CD1c-positive myeloid dendritic cell (primary cell): ENCODE results near the gene SLITRK3.
A peak's percentile ranks its signal among the peaks of the same experiment; 100 is the strongest.

ENCODE experiments used
- DNase-seq: peaks from one replicate; pipeline ENCODE4 v3.0.0-alpha.2; 2016; ENCODE audit errors: extremely low spot score

SLITRK3 gene, protein sequence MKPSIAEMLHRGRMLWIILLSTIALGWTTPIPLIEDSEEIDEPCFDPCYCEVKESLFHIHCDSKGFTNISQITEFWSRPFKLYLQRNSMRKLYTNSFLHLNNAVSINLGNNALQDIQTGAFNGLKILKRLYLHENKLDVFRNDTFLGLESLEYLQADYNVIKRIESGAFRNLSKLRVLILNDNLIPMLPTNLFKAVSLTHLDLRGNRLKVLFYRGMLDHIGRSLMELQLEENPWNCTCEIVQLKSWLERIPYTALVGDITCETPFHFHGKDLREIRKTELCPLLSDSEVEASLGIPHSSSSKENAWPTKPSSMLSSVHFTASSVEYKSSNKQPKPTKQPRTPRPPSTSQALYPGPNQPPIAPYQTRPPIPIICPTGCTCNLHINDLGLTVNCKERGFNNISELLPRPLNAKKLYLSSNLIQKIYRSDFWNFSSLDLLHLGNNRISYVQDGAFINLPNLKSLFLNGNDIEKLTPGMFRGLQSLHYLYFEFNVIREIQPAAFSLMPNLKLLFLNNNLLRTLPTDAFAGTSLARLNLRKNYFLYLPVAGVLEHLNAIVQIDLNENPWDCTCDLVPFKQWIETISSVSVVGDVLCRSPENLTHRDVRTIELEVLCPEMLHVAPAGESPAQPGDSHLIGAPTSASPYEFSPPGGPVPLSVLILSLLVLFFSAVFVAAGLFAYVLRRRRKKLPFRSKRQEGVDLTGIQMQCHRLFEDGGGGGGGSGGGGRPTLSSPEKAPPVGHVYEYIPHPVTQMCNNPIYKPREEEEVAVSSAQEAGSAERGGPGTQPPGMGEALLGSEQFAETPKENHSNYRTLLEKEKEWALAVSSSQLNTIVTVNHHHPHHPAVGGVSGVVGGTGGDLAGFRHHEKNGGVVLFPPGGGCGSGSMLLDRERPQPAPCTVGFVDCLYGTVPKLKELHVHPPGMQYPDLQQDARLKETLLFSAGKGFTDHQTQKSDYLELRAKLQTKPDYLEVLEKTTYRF

DNA sequence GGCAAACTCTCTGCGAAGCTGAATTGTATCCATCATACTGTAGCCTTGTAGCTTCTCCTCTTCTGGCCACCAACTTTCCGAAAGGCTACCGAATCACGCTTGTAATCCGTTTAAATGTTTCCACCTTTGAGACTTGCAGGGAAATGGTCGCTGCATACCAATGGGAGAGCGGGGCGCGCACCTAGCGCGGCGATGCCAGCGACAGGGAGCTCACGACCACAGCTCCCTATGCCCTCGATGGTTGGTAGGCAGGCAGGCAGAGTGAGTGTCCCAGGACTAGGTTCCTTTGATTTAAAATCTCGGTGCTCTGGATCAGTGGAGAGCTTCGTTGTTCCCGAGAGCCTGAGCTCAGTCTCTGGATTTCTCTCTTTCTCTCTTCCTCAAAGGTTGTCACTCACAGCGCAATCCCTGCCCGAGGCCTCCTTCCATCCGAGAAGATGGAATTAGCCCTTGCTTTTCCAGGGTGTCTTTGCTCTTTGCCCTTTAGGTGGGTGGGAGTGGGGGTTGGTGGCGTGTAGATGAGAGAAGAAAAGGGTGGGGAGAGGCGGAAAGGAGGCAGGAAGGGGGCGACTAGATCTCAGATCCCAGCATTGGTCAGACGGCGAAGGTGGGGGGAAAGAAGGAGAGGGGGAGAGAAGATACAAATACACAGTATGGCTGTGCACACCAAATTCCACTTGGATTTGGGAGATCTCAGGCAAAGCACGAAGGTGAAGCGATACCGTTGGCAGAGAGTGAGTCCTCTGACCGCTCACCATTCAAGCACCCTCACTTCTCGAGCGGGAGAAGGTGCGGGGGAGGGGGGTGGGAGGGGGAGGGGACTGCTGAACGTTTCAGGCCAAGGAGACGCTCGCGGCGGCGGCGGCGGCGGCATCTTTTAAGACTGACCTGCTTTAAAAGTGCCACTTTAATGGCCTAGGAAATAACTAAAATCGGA is at the start of gene SLITRK3:
Gene SLITRK3, minus strand, starts transcription at position 745 of the 937 bp plus-strand sequence. CDS start 5,554 bp downstream, outside the sequence.
- DNase-seq, result no peak

DNA sequence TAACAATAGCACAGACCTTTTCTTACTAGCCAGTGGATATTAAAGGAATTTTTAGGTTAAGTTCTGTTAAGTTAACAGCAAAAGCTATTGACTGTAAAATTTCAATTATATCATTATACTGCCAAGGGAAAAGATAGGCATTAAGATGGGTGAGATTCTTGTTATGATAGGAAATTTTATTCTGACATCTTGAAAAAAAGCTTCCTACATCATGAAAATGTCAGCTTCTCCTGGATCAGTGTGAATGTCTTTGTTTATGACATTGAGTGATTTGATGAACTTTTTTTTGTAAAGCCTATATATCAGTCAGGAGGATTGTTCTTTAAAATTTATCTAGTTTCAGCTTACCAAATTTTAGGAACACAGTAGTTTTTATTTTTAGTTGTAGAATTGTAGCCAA is 47.4 kb upstream of the SLITRK3 start:
- DNase-seq, result no peak

DNA sequence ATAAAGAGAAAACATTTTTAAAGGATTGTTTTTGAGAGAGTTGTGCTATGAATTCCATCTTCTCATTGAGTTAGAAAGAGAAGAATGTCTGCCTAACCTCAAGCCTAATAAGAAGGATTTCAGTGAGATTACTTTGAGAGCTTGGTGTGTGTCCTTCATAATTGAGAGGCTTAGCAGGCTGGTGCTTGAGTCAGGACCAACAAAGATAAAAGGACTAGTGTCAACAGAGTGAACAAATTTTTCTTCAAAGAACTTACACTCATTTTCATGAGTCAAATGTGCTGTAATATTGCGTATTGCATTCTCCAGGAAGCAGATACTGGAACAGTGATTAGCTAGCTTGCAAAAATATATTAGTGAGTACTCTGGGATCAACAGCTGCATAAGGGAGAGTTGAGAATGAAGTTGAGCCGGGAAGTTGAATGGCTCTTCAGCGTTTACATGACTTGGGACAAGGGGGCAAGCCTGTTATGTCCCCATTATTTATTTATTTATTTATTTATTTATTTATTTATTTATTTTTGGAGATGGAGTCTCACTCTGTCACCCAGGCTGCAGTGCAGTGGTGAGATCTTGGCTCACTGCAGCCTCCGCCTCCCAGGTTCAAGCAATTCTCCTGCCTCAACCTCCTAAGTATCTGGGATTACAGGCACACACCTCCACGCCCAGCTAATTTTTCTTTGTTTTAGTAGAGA is 37.5 kb upstream of the SLITRK3 start:
- no peak for DNase-seq

DNA sequence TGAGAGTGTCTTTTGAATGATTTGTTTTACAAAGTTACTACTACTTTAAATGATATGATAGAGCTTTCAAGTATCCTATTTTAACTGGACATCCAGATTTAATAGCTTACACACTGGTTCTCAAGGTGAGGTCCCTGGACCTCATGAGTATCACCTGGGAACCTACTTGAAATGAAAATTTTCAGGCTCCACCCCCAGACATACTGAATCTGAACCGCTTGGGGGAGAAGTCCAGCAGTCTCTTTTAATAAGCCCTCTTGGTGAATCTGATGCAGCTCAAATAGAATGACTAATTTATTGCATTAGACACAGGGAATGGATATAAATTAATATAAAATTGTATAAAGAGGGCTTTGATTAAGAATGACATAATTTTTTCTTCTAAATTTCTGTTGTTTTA is 29.4 kb upstream of the SLITRK3 start:
- no peak for DNase-seq

DNA sequence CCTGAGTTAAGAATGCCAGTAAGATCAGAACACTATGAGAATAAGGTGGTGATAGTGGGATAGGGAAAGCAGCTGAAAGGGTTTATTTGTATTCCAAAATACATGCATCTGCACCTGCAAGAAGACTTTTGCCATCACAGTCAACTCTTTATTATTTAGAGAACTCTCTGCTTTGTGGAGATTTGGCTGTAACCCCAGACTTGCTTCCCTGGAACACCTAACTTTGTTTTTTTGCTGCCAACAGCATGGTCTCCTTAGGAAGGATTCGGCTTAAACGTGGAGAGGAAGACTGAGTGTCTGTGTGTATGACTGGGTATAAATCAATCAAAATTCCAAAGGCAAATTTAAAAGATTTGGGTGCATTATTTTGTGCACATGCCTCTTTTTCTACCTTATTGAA is 21.6 kb upstream of the SLITRK3 start:
- no peak for DNase-seq

DNA sequence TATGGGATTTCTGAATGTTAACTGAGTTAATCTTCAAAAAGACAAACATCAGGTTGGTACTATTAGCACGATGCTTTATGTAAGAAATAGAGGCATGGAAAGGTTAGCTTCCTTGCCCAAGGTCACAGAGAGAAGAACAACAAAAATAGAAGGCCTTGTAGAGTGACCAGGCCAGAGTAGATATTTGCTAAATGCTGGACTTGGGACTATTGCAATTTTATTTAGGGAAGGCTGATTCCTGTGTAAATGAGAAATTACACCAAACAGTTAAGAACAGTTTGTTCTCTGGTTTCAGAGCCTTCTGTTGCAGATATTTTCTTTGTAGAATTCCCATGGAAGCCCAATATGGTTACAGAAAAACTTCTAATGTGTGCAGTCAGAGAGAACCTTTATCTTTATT is 16.4 kb upstream of the SLITRK3 start:
- no peak for DNase-seq

DNA sequence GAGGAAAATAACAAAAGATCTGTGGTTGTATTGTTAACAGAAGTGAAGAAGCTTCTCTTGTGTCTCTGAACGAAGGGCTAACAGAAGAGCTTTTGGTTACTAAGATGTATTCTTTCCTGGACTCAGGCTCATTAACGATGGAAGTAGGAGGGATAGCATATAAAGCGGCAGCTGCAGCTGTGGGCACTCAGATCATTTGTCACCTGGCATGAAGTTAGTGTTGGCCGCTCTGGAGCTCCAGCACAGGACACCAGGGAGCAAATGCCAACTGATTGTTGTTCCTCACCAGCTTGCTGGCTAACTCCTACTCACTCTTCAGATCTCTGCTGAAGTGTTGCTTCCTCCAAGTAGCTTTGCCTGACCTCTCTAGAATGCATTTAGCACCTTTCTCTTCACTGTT is 15.5 kb upstream of the SLITRK3 start:
- DNase-seq, result no peak

DNA sequence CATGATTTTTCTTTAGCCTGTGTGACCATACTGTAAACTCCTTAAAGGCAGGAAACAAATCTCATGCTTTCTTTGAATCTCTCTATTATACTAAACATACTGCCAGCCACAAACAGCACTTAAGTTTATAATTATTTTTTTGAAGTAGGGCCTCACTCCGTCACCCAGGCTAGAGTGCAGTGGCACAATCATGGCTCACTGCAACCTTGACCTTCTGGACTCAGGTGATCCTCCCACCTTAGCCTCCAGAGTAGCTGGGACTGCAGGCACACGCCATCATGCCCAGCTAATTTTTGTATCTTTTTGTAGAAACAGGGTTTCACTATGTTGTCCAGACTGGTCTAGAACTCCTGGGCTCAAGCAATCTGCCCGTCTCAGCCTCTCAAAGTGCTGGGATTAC is 14.5 kb upstream of the SLITRK3 start:
- DNase-seq, result no peak

DNA sequence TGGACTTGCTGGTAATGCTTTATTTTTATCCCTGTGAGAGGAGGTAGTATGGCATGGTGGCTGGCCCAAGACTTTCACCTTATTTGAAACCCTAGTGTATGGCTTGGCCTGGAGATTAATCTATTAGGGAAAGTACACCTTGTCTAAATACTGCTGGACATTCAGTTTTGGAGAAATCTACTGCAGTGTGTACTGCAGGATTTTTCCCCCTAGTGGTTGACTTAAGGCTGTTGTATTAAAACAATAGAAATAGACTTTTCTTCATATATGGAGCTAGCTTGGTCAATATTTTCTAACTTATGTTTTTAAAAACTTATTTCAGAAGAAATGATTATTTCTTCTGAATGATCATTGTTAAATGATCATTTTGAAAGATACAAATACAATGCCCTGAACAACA is 13.9 kb upstream of the SLITRK3 start:
- DNase-seq, result no peak

DNA sequence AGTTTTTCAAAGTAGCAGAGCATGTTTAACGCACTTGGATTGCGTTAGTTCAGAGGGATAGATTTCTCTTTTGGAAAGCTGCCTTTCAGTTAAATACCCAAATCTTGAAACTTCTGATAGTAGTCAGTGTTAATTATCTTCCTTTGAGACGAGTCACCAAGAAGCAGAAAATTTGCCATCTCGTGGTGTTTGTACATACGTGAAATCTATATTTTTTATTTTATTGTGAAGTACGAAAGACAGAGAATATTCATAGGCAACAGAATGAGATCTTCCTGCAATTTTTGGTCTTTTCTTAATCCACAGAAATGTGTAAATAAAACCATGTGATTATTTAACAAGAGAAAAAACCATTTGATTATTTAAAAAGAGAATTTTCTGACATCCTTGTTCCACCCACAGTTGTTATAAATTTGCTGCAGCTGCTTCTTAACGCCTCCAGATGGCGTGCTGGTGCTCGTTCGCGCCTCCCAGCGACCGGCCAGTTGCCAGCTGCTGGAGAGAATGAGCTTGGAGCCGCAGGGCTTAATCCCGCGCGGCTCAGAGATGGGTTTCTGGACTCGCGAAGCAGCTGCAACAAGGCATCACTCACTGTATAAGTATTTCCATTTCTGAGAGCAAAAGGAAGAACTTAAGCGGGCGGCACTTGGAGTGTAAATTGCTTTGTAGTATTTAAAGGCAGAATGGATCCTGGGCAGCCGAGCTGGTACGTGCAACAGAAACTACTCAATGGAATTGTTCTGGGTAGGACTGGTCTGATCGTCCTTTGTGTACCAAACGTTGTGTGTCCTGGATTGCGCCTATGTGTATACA is 10.5 kb upstream of the SLITRK3 start:
- DNase-seq, result peak; percentile 68

DNA sequence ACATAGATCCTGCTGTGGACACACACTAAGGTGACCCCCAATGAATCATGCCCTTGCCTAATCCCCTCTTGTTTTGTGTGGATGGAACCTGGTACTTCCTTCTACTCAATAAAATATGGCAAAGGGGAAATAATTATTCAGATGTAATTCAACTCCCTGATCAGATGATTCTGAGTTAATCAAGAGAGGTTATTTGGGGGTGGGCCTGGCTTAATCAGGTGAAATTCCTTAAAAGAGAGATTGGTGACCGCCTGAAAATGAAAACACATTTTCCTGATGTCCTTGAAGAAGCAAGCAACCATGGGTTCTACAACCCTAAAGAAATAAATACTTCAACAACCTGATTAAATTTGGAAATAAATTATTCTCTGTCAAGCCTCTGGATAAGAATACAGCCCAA is 8.3 kb upstream of the SLITRK3 start:
- DNase-seq, result no peak

DNA sequence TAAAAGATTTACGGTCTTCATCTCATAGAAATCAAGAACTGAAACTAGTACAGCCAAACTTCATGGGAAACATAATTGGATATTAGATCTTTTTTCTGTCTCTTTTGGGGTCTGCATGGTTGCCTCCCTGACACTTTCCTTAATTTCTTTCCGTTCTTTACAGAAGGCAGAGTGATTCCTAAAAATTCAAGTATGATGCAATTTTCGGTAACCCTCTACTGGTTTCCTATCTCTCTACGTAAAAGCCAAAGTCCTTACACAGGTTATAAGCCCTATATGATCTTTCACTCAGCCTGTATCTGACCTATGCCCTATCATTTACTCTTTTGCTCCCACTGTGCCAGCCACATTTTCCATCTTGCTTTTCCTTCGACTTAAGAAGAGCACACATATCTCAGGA is 6.8 kb upstream of the SLITRK3 start:
- DNase-seq, result no peak

DNA sequence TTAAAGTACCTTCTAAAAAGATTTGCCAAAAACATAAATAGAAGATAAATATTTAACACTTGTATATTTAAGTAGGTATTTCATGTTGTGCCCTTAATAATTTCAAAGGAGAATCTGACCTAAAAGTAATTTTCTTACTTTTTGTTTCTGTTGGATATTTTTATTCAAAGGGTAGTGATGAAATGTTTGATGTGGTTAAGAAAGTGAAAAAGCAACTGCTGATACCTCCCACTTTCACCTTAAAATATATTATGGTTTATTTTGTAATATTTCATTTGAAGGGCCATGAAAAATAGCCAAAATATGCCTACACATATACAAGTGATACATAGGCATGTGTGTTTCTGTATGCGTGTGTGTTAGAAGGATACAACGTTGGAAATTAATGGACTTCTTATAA is 5.8 kb upstream of the SLITRK3 start:
- no peak for DNase-seq

DNA sequence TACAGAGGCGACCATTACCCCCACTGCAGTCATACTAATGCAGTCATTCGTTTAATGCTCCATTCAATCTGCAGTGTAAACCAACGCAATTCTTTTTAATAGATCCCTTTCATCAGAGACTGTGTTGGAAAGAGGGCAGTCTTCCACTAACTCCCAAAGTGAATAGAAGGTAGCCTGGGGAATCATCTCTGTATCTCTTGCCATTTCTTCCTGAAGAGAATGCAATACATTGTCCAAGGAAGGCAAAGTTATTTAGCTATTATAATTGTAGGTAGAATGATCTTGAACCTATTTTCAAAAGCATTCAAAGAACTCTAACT is 1.3 kb upstream of the SLITRK3 start:
- no peak for DNase-seq

DNA sequence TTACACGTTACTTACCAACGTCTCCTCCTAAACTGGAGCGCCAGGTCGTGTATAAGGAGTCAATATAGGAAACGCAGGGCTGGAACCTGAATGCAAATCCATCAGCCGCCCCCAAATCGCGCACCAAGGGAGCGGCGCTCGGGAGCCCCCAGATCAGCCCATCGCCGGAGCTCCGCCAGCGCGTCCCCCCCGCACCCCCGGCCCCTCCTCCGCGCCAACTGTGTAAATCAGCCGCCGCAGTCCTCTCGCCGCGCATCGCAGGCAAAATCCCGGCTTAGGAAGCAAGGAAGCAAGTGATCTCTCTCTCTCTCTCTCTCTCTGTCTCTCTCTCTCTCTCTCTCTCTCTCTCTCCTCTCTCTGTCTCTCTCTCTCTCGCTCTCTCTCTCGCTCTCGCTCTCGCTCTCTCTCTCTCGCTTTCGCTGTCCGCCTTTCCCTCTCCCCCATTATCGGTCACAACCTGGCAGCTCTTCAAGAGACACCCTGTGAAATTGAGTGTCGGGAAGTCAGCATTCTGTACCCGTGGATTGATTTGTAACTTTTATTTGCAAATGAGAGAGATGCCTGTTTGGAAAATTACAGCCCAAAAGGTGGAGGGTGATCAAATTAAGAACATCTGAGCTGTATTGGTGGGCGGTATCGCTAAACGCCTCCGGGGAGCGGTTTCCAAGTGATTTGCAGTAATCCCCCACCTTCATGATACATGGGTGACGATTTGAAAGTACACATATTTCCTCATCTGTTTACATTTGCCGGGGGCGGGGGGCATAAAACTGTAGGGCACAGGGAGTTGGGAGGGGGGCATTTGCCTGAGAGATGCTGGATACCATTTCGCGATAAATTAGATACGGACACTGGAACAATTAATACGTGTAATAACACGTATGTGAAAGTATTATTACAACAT is 645 bp upstream of the SLITRK3 start:
- no peak for DNase-seq

DNA sequence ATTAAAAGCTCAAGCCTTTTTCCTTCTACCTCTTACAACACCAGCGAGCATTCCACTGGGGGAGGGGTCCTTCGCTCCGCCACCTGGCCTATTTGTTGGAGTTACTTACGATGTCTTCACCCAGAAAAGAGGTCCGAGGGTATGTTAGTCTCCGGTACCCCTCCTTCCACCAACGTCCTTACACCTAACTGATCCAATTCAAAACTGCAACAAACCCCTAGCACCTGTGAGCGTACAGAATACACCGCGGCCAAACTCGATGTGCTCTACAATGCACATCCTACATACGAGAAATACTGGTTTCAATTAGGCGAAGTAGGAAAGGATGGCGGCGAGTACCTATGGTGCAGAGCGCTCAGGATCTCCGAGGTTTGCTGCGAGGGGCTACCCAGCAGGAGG is 944 bp downstream of the SLITRK3 start:
- DNase-seq, result no peak

DNA sequence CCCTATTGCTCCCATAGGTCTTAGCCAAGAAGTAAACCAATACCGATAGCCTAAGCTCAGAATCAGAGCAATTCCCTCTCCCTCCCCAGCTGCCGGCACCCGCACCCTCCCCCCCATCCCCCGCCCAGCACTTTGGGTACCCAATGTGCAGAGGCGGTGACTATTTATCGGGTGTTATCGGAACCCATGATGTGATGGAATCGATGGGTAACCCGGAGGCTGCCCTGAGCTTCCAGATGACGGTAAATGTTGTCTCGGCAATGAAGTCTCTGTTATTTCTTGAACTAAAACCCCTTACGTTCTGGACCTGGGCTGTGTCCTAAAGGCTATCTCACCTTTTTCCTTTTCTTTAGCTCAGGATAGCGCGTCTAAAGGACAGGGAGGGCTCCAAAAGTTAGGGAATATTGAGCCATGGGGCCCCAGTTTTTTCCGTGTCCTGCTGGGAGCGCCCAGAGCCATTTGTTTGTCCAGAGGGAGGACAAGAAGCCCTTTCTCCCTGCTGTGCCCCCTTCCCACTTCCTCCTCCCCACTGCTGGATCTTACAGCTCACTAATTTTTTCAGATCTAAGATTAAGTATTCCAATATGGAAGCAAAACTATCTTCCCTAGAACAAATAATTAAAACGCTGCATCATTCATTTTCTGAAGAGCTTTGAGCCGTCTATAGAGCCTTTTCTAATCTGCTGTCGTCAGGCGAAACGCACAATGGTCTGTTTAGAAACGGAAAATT is 1.5 kb downstream of the SLITRK3 start:
- no peak for DNase-seq

DNA sequence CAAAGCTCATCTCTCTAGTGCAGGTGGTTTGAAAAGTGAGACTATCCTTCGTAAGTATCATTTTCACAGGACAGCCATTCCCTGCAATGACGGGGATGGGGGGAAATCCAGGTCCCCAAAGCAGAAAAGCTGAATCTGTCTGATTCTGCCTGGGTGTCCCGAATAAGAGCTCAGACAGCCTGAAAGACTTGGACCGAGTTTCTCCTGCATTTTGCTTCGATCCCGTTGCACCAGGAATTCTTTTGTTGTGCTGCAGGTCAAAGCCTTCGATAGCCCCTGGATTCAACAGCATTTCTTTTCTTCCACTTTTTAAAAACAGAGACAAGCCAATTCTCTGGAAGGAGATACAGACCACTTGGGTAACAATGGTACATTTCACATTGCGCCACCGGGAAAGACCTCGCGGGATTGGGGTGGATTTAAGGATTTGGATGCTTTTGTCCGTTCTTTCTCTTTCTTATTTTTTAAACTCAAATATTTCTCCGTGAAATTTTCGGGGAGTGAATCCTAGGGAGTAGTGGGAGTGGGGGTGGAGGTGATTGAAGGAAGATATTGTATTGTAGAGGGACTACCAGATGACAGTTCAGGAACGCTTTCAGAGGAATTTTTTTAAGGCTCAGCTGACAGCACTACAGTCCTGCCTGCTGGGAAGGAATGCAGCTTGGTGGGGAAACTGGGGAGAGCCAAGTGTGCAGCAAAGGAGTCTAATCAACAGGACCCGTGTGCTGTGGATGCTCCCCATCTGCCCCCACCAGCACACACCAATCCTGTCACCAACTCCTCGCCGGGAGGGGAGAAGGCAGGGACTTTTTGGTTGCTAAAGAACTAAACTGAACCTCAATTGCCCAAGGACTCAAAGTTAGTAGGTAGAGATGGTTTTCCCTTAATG is 2.6 kb downstream of the SLITRK3 start:
- DNase-seq, result no peak
